Caco-2 (cell line): ENCODE results near the gene HSPG2. TPM values are rescaled to one million over a fixed set of nuclear protein-coding genes. Genes with fewer than 3 reads are reported as not detected.
A peak's percentile ranks its signal among the peaks of the same experiment; 100 is the strongest.

Experiments used
- BruUV-seq: library from RNA; stranded (reverse); fragments of 400-500 nt; replicated peaks from 2 replicates; lab custom pipeline; 2021; lab: Mats Ljungman, UMichigan
- CTCF ChIA-PET: fragments of 300-600 bp; sonication (Branson Sonifier 250); formaldehyde crosslinking; loops from one replicate; lab custom pipeline; 2022; ENCODE audit warnings: antibody characterized with exemption; lab: Charles Lee
- POLR2A ChIA-PET: fragments of 300-600 bp; sonication (Branson Sonifier 250); formaldehyde crosslinking; loops from one replicate; lab custom pipeline; 2022; ENCODE audit warnings: antibody characterized with exemption; lab: Charles Lee
- DNase-seq, 2 experiments: peaks; one replicate each; pipeline versions ENCODE4 v3.0.0 to v3.0.0-alpha.2; 2020 to 2022
- H3K27me3 ChIP-seq: replicated peaks from 2 replicates; pipeline ENCODE4 v1.6.0; 2011; ENCODE audit warnings: low read length; ENCODE audit not compliant: control insufficient read depth, insufficient read depth
- H3K36me3 ChIP-seq: 2 replicates; pipeline ENCODE4 v1.5.1; 2011; ENCODE audit warnings: low read length; ENCODE audit not compliant: control insufficient read depth, insufficient read depth
- H3K4me1 ChIP-seq: fragments of 250-450 bp; sonication (Bioruptor Pico); 2 replicates; pipeline ENCODE4 v1.5.1; 2020; ENCODE audit warnings: mild to moderate bottlenecking
- H3K4me3 ChIP-seq: 2 replicates; pipeline ENCODE4 v1.5.1; 2011; ENCODE audit warnings: low read depth, mild to moderate bottlenecking, control low read depth, low read length
- H3K9me3 ChIP-seq: fragments of 250-450 bp; sonication (Bioruptor Pico); 2 replicates; pipeline ENCODE4 v1.5.1; 2020; ENCODE audit warnings: mild to moderate bottlenecking, moderate library complexity
- H3K27ac Mint-ChIP-seq: one replicate; pipeline ENCODE4 v1.8.0; 2022; ENCODE audit warnings: mixed read lengths; ENCODE audit not compliant: unreplicated experiment
- H3K27me3 Mint-ChIP-seq: one replicate; pipeline ENCODE4 v1.8.0; 2022; ENCODE audit warnings: mixed read lengths; ENCODE audit not compliant: insufficient read depth, unreplicated experiment
- H3K36me3 Mint-ChIP-seq: one replicate; pipeline ENCODE4 v1.8.0; 2022; ENCODE audit warnings: mild to moderate bottlenecking, mixed read lengths; ENCODE audit not compliant: insufficient read depth, unreplicated experiment
- H3K4me1 Mint-ChIP-seq: one replicate; pipeline ENCODE4 v1.8.0; 2022; ENCODE audit warnings: low read depth, mixed read lengths; ENCODE audit not compliant: unreplicated experiment
- H3K4me3 Mint-ChIP-seq: one replicate; pipeline ENCODE4 v1.8.0; 2022; ENCODE audit warnings: mild to moderate bottlenecking, moderate library complexity, mixed read lengths; ENCODE audit not compliant: unreplicated experiment
- H3K9me3 Mint-ChIP-seq: one replicate; pipeline ENCODE4 v1.8.0; 2022; ENCODE audit warnings: mixed read lengths; ENCODE audit not compliant: unreplicated experiment
- intact Hi-C: fragments of 100-400 bp; cut with micrococcal nuclease; formaldehyde crosslinking; loops from one replicate; pipeline ENCODE4 v1.10.0; 2022; ENCODE audit not compliant: unreplicated experiment
- total RNA-seq: library from RNA; stranded (reverse); gene quantifications from 2 replicates; pipeline ENCODE4 v1.2.3, GENCODE V29; 2022
- TF ChIP-seq, protein P1 (sequence below), 2 experiments: fragments of 200-600 bp in 1 of 2; IDR thresholded peaks; 1 replicate in 1 of 2; 2 replicates in 1 of 2; pipeline versions ENCODE4 v1.5.1 to v1.8.0; 2011 to 2022; ENCODE audit warnings: antibody characterized with exemption in 1 of 2, control low read depth in 1 of 2, inconsistent platforms in 1 of 2, low read depth in 1 of 2, low read length in 1 of 2, mild to moderate bottlenecking in 1 of 2, moderate library complexity in 1 of 2; ENCODE audit not compliant: insufficient read depth in 1 of 2, severe bottlenecking in 1 of 2, unreplicated experiment in 1 of 2

Gene HSPG2
- total RNA-seq, 1 experiment from 2014 or later: 237 TPM

DNA sequence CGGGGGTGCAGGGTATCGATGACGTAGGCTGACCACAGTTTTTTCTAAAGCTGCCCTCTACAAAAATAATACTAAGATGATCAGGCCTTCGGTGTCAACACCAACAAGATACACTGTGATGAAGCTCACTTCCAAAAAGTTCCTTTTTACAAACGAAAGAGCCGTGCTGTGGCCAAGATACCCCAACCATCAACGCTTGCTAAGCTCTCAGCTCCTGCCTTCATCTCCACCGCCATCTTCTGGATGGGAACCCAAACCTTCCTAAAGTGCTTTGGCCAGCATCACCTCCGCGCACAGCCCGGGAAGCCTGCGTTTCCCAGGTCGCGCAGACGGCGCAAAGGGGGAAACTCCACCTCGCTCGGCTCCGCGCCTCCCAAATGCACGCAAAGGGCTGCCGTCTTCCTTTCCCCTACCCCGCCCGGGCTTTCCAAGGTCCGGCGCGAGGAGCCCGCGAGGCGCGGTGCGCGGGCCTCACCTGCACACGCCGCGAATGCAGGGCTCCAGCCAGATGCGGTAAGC is 154.7 kb downstream of the HSPG2 start:
- Mint-ChIP-seq H3K27ac (peak overlapping the region; percentile 98), H3K36me3 (peaks cover 19% of the 10 kb centered on the region), H3K4me1 (peaks cover 3% of the 10 kb centered on the region), H3K4me3 (peak overlapping the region; percentile 86), H3K9me3 (peaks cover 9% of the 10 kb centered on the region), H3K27me3 (no peaks in the 10 kb centered on the region)
- Histone ChIP-seq H3K4me1 (no peaks in the 10 kb centered on the region), H3K9me3 (no peaks in the 10 kb centered on the region), H3K36me3 (no peaks in the 10 kb centered on the region), H3K27me3 (no peaks in the 10 kb centered on the region), H3K4me3 (peak overlapping the region; percentile 91)
- intact Hi-C loops: loop anchor here (1.0 to 10.0 kb wide), 2 partner anchors 79 to 108 kb away; no protein-coding TSS in a partner anchor
- BruUV-seq: no TSS peak
- TF ChIP-seq, protein P1, sequence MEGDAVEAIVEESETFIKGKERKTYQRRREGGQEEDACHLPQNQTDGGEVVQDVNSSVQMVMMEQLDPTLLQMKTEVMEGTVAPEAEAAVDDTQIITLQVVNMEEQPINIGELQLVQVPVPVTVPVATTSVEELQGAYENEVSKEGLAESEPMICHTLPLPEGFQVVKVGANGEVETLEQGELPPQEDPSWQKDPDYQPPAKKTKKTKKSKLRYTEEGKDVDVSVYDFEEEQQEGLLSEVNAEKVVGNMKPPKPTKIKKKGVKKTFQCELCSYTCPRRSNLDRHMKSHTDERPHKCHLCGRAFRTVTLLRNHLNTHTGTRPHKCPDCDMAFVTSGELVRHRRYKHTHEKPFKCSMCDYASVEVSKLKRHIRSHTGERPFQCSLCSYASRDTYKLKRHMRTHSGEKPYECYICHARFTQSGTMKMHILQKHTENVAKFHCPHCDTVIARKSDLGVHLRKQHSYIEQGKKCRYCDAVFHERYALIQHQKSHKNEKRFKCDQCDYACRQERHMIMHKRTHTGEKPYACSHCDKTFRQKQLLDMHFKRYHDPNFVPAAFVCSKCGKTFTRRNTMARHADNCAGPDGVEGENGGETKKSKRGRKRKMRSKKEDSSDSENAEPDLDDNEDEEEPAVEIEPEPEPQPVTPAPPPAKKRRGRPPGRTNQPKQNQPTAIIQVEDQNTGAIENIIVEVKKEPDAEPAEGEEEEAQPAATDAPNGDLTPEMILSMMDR (IDR thresholded peaks at IDR 0.05; ENCODE audit: insufficient read depth in 1 of 2, low read depth in 1 of 2, low read length in 1 of 2, severe bottlenecking in 1 of 2, unreplicated experiment in 1 of 2): peak in 1 of 2 experiments; percentile 37
- POLR2A ChIA-PET: interaction anchor here (0.7 kb wide), 2 partner anchors 113 to 120 kb away, joined by 3 to 4 read pairs; no protein-coding TSS in a partner anchor
- peak; percentile 58 to 59 for DNase-seq
- CTCF ChIA-PET: interaction anchor here (0.6 kb wide), 1 partner anchor 246 kb away, joined by 5 read pairs; no protein-coding TSS in a partner anchor

GRCh38 chr1:21781815-21782348 is 155.2 kb downstream of the HSPG2 start:
- H3K27me3 ChIP-seq: no peaks in the 10 kb centered on the region
- TF ChIP-seq, protein P1 (IDR thresholded peaks at IDR 0.05; ENCODE audit: insufficient read depth in 1 of 2, low read depth in 1 of 2, low read length in 1 of 2, severe bottlenecking in 1 of 2, unreplicated experiment in 1 of 2): no peak
- Mint-ChIP-seq H3K27me3 (no peaks in the 10 kb centered on the region), H3K36me3 (peaks cover 19% of the 10 kb centered on the region), H3K4me3 (peak overlapping the region; percentile 86), H3K4me1 (peaks cover 6% of the 10 kb centered on the region), H3K27ac (peak overlapping the region; percentile 98), H3K9me3 (peaks cover 6% of the 10 kb centered on the region)
- no peaks in the 10 kb centered on the region for H3K4me1 ChIP-seq
- H3K9me3 ChIP-seq: no peaks in the 10 kb centered on the region
- ChIA-PET POLR2A (interaction anchor here (1.1 kb wide), 1 partner anchor 140 kb away, joined by 4 read pairs; no protein-coding TSS in a partner anchor), CTCF (interaction anchor here (0.6 kb wide), 2 partner anchors 78 to 246 kb away, joined by 5 read pairs; no protein-coding TSS in a partner anchor)
- BruUV-seq: TSS peak; percentile 73
- H3K4me3 ChIP-seq: peak overlapping the region; percentile 91
- intact Hi-C loops: loop anchor here (1.0 to 10.0 kb wide), 2 partner anchors 79 to 107 kb away; no protein-coding TSS in a partner anchor
- peak in 1 of 2 experiments; percentile 24 for DNase-seq
- H3K36me3 ChIP-seq: no peaks in the 10 kb centered on the region

GRCh38 chr1:21779613-21780521 is 157.2 kb downstream of the HSPG2 start:
- no peaks in the 10 kb centered on the region for H3K27me3 Mint-ChIP-seq
- Histone ChIP-seq H3K9me3 (no peaks in the 10 kb centered on the region), H3K4me1 (peaks cover 6% of the 10 kb centered on the region; the same call in 1 of the 2 replicates)

More at GRCh38 chr1:21779613-21780521, 157.2 kb downstream of the HSPG2 start:
- H3K36me3 Mint-ChIP-seq: peaks cover 19% of the 10 kb centered on the region
- Histone ChIP-seq H3K4me3 (no peak overlapping the region), H3K27me3 (no peaks in the 10 kb centered on the region), H3K36me3 (no peaks in the 10 kb centered on the region)
- peaks cover 6% of the 10 kb centered on the region for H3K4me1 Mint-ChIP-seq
- H3K9me3 Mint-ChIP-seq: no peaks in the 10 kb centered on the region
- TF ChIP-seq, protein P1 (IDR thresholded peaks at IDR 0.05; ENCODE audit: insufficient read depth in 1 of 2, low read depth in 1 of 2, low read length in 1 of 2, severe bottlenecking in 1 of 2, unreplicated experiment in 1 of 2): no peak
- CTCF ChIA-PET: no interaction called here
- H3K27ac Mint-ChIP-seq: no peak overlapping the region
- BruUV-seq: TSS peak; percentile 2
- no peak for DNase-seq
- H3K4me3 Mint-ChIP-seq: peak overlapping the region; percentile 39
- intact Hi-C loops: loop anchor here (10.0 kb wide), 1 partner anchor 105 kb away; no protein-coding TSS in a partner anchor
- POLR2A ChIA-PET: no interaction called here
